Stimulated activated CD8-positive, alpha-beta memory T cell treated with anti-CD3 and anti-CD28 coated beads, Interleukin-4, amount 100 ng/mL, for 1 hour (primary cell): ENCODE data around the gene OR11L1.

Source experiments
- DNase-seq, 2 donors: peaks; one replicate each; pipeline ENCODE4 v3.0.0-alpha.2; 2020; ENCODE audit warnings: low read depth in 2 of 2, low spot score in 1 of 2

The OR11L1 gene

DNA sequence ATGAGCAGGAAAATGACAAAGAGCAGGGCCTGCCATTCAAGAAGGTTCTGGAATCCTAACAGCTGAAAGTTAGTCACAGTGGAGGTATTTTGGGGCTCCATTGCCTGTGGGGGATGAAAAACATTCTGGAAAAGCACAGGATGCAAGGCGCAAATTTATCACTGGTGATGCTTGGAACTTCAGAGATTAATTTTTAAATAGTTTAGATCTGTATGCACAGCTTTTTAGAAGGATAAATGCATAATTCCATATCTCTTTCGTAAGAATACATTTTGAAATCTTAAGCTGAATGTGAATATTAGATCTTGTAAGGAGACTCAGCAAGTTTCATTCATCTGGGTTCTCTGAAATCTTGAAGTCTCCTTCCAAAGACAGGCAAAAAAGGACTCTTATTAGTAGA, at the start of gene OR11L1:
OR11L1 (minus strand) TSS at position 101 of the 400 bp plus-strand sequence; CDS start at position 101, 0 bp downstream.
- DNase-seq: no peak

GRCh38 chr1:247884797-247885413, 43.2 kb upstream of the OR11L1 start:
- DNase-seq: no peak

- no peak for DNase-seq
Observed at GRCh38 chr1:247883346-247883745, 41.6 kb upstream of the OR11L1 start.

DNA sequence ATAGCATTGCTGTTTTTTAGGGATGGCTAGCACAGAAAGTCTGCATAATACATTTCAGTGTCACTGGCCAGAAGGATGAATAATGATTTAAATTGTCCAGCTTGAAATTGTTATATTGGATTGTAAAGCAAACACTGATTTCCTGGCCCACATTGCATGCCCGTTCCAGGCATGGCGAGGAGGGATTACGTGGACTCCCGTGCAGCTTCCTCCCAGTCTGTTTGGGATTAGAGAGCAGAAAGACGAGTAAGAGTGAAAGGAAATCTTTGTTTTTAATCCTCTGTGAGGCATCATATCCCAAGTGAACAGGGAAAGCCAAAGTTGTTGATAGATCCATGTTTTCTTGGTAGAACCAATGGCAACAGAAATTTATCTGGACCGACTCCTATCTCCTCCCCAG, 23.7 kb upstream of the OR11L1 start:
- DNase-seq: no peak

- no peak for DNase-seq
Observed at GRCh38 chr1:247864644-247865043, 22.9 kb upstream of the OR11L1 start.

DNA sequence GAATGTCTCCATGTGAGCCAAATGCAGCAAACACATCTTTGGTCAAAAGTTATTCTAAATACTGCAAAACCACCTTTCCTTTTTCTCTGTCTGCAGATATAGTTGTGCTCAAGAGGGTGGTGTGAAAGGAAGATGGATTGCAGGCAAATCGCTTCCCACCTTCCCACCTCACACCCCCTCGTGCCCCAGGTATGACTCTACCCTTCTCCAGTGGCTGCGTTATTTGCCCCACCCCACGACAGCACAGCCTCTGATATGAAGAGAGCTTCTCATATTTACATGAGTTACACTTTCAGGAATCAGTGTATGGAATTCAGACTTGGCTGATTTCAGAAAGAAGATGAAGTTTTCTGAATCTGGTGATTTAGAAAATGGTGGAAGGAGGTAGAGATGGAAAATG, 21.1 kb upstream of the OR11L1 start:
- DNase-seq: no peak

GRCh38 chr1:247857985-247858619, 16.4 kb upstream of the OR11L1 start:
- no peak for DNase-seq

GRCh38 chr1:247857069-247857984, 15.6 kb upstream of the OR11L1 start, which contains the start of gene TRIM58:
TRIM58 (plus strand) TSS chr1:247857187; CDS start chr1:247857247, 60 bp downstream.
- no peak for DNase-seq

GRCh38 chr1:247855911-247856310, 14.2 kb upstream of the OR11L1 start:
- DNase-seq: no peak

DNA sequence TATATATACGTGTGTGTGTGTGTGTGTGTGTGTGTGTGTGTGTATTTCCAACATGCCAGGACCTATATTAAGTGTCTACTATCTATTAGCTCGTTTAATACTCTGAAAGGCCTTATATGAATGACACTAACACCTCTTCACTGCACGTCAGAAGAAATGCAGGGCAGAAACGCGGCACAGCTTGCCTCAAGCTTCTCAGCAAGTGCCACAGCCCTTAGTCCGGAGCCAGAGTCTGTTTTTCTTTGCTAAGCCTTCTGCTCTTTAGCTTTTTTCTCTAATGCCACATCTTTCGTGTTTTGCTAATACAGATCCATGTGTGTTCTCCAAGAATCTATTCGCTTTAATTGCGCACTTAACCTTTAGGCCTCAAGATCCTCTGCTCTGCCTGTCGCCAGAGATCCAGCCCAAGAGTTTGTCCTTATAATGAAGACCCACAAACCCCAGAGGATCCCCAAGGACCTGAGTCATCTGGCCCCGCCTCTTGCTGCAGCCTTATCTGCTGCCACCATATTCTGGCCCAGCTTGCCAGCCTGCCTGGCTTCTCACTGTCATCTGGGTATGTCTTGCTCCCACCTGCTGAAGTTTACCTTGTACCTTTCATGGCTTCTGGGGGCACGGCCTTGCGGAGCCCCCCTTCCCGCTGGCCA, 13.3 kb upstream of the OR11L1 start:
- no peak for DNase-seq

DNA sequence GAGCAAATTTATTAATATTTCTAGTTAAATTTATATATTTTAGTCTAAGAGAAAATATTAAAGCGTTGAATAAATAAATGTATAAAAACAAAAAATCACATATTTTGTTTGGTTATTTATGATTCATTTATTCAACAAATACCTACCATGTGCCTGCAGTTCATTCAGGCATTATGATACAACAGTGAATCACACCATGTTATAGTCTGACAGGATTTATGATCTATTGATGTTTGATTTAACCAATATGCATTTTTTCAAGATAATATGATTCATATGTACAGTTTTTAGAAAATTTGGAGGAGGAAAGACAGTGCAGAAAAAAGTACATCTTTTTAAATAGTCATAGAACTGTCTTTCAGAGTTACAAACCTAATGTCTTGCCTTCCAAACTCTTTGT, 7.9 kb upstream of the OR11L1 start:
- DNase-seq: no peak

GRCh38 chr1:247848346-247848745, 6.7 kb upstream of the OR11L1 start:
- no peak for DNase-seq

DNA sequence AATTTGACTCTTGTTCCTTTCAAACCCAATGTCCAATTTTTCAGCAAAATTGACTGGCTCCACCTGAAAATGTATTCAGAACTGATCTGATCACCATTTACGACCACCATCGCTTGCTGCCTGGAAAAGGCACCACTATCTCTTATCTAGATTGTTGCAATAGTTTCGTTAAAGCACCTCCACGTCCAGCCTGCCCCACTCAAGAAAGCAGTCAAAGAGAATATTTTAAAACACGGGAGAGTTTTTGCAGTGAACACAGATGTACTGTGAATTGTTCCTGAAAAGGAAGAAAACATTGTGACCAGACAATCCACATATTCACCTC, 4.0 kb upstream of the OR11L1 start:
- DNase-seq: no peak

DNA sequence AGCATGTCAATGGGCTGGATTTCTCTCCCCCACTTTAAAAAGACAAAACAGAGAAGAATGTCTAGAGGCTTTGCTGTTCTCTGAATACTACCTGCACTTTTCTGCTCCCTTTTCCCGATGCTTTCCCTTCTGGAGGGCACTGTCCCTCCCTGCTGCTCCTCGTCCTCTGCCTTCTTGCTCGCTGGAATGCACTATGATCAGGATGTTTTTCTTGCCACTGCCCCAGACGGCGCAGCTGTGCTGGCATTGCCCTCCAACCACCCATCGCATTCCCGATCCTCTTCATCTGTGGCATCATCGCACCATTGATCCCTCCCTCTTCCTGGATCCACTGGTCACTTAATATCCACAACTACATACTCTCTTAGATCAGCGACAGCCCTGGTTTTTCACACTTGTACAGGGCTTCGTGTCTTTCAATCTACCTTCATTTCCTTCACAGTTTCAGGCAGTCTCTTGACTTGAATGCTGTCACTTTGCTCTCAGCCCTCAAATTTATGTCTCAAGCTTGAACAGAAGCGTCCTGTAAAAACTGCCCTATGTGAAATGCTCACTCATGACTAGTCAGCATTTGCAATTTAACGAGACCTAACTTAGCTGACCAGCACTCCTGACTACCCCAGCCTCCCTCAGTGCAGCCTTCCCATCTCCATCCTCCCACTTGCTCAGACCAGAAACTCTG, 3.5 kb upstream of the OR11L1 start:
- DNase-seq: no peak

DNA sequence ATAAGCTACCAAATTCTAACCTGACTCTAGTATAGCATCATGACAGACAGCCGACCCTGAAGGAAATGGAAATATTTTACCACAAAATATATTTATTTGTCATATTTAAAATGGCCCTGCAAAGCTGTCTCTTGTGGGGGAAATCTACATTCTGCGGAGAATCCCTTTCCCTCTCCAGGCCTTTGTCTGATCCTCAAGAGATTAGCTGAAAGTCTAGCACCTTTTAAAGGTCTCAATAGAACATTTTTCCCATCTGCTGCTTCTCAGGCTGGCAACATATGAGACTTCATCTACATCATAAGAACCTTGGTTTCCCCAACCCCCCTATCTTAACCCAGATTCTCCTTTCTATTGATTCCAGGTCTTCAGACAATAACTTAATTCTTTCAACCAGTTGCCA, 1.7 kb upstream of the OR11L1 start:
- DNase-seq: no peak

DNA sequence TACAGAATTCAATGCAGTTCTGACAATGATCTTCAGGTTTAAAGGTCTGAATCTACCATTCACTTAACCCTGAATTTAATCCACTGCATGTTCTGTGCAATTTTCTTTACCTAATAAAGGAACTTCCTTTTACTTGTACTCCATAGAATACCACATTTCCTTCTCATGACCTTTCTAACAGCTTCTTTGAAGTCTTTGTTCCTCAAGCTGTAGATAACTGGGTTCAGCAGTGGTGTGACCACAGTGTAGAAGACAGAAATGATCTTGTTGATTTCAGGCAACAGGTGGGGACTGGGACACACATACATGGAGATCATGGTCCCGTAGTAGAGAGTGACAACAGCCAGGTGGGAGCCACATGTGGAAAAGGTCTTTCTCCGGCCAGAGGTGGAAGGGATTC, 878 bp downstream of the OR11L1 start:
- no peak for DNase-seq

DNA sequence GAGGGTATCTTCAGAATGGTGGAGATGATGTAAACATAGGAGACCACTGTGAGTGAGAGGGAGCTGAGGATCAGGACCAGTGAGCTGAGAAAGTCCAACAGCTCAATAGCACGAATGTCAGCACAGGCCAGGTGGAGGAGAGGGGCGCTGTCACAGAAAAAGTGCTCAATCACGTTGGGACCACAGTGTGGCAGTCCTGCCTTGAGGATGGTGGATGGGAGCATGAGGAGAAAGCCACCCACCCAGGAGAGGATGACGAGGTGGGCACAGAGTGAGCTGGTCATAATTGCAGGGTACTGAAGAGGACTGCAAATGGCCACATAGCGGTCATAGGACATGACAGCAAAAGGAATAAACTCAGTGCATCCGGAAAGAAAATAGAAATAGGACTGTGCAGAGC, 8.1 kb downstream of the OR11L1 start:
- no peak for DNase-seq

DNA sequence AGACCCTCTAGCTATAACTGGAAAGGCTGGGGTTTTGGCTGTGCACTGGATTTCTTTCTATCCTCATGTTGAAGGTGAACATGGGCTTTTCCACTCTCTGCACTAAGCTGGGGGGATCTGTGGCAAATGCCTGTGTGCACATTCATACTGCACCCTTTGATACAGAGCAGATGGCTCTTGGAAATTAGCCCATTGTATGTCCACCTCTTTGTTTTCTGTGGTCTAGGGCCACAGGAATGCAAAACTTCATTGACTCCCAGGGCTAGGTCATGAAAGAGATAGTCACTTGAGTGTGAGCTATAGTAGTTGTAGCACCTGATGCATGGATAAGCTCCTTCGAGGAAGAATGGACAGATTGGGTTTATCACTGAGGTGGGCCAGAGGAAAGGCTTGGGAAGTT, 12.0 kb downstream of the OR11L1 start:
- DNase-seq: no peak

DNA sequence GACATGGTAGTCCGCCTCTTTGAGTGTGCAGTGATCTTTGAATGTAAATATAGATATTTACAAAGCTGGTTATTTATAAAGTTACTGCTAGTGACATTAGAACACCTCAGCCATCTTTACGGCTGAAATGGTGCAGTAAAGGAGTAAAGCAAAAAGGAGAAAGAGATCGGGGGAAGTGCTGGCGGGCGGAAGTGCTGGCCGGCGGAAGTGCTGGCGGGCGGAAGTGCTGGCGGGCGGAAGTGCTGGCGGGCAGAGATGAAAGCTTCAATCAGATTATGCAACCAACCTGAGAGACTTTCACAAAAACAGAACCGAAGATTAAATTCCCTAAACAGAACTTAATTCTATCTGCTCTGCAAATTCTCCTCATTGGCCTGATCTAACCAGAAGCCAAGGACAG, 16.3 kb downstream of the OR11L1 start:
- DNase-seq: no peak

DNA sequence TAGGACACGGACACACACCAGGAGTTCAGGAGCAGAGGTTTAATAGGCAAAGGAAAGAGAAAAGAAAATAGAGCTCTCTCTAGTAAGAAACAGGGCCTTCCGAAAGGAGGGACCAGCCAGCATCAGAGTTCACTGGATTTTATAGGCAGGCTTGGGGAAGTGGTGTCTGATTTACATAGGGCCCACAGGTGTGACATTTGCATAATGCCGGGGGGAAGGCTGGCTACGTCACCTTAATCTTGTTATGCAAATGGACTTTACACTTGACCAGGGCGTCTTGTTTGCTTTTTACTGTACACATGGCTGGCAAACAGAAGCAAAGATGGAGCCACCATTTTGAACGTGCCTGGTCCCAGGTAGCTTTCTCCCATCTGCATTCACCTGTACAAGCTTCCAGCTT, 17.7 kb downstream of the OR11L1 start, which contains the start of gene OR14A16:
OR14A16 (minus strand) TSS at position 97 of the 400 bp plus-strand sequence. CDS start 8,390 bp downstream, outside the sequence.
- no peak for DNase-seq

DNA sequence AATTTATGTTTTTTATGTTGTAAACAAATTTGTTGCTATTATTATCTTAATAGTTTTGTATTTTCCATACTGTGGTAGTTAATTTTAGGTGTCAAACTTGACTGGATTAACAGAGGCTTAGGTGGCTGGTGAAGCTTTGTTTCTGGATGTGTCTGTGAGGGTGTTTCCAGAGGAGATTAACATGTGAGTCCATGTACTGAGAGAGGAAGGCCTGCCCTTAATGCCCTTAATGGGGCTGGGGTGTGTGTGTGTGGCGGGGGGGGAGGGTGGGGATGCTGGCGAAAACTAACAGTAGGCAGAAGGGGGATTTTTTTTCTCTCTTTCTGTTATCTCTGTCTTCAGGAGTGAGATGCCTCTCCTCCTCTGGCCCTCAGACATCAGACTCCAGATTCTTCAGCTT, 19.6 kb downstream of the OR11L1 start:
- DNase-seq: no peak
